Muscle layer of colon (tissue), 2 donors: Measurements from ENCODE around the gene SUFU.

ENCODE experiments used
- H3K27ac ChIP-seq: one replicate; pipeline ENCODE4 v1.7.0; 2013; ENCODE audit warnings: low read depth, mild to moderate bottlenecking, low read length, moderate library complexity
- H3K27me3 ChIP-seq, 2 donors: one replicate each; pipeline ENCODE4 v1.7.0; 2013; ENCODE audit warnings: low read length in 2 of 2, mild to moderate bottlenecking in 2 of 2; ENCODE audit not compliant: insufficient read depth in 2 of 2, control insufficient read depth in 1 of 2
- H3K36me3 ChIP-seq: one replicate; pipeline ENCODE4 v1.7.0; 2013; ENCODE audit warnings: mild to moderate bottlenecking, low read length; ENCODE audit not compliant: insufficient read depth
- H3K4me1 ChIP-seq: one replicate; pipeline ENCODE4 v1.7.0; 2013; ENCODE audit warnings: mild to moderate bottlenecking, low read length; ENCODE audit not compliant: insufficient read depth
- H3K4me3 ChIP-seq, 2 donors: one replicate each; pipeline ENCODE4 v1.7.0; 2013; ENCODE audit warnings: low read length in 2 of 2, low read depth in 1 of 2, mild to moderate bottlenecking in 1 of 2, moderate library complexity in 1 of 2
- H3K9ac ChIP-seq: one replicate; pipeline ENCODE4 v1.7.0; 2013; ENCODE audit warnings: low read length
- H3K9me3 ChIP-seq: one replicate; pipeline ENCODE4 v1.7.0; 2013; ENCODE audit warnings: mild to moderate bottlenecking, low read length
- donor health status: abdominal sarcoma.
- donor health status: Adenocarcinoma of cecum.

Gene SUFU

DNA sequence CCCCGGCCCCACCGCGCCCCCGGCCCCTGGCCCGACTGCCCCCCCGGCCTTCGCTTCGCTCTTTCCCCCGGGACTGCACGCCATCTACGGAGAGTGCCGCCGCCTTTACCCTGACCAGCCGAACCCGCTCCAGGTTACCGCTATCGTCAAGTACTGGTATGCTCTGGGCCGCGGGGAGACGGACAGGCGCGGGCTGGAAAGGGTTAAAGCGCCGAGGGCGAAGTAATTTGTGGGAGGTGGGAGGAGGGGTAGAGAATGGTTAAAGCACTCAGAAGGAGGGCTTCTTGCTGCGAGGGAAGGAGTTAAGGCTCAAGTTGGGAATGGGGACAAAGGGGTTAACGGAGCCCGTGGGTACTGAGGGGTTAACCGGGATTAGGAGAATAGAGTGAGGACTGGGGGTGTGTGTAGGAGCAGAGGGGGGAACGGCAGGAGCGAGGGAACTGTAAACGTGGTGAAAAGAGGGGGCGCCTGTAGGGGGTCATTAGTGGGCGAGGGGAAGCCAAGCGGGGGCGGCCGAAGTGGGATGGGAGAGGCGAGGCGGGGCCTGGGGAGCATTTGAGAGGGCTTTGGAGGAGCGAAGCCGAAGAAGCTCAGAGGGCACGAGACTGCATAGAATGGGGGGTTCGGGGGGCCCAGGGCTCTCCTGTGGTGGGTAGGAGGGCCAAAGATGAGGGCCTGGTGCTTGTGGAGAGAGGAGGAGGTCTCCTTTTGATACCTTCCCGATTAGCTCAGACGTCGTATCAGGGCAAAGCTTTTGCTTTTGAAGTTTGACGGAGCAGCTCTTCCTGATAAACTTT is 605 bp downstream of the SUFU start:
- Histone ChIP-seq H3K27me3 (no peaks in the 10 kb centered on the region), H3K4me3 (peak overlapping the region; percentile 90 to 100), H3K9ac (peak overlapping the region; percentile 32), H3K36me3 (peaks cover 8% of the 10 kb centered on the region), H3K4me1 (peaks cover 25% of the 10 kb centered on the region), H3K27ac (peak overlapping the region; percentile 90), H3K9me3 (no peaks in the 10 kb centered on the region)

GRCh38 chr10:102504976-102505300 is 1.2 kb downstream of the SUFU start:
- Histone ChIP-seq H3K9ac (peak overlapping the region; percentile 32), H3K27ac (peak overlapping the region; percentile 90), H3K4me1 (peaks cover 25% of the 10 kb centered on the region), H3K36me3 (peaks cover 10% of the 10 kb centered on the region), H3K9me3 (no peaks in the 10 kb centered on the region), H3K27me3 (no peaks in the 10 kb centered on the region), H3K4me3 (peak overlapping the region; percentile 90 to 100)

- Histone ChIP-seq H3K9ac (no peak overlapping the region), H3K27me3 (no peaks in the 10 kb centered on the region), H3K9me3 (no peaks in the 10 kb centered on the region), H3K27ac (no peak overlapping the region), H3K4me3 (peak overlapping the region in 1 of 2 donors; percentile 100), H3K4me1 (peaks cover 24% of the 10 kb centered on the region), H3K36me3 (peaks cover 10% of the 10 kb centered on the region)
Measured at GRCh38 chr10:102505462-102506115, 1.8 kb downstream of the SUFU start.

GRCh38 chr10:102507521-102507920 is 3.7 kb downstream of the SUFU start:
- Histone ChIP-seq H3K9me3 (no peaks in the 10 kb centered on the region), H3K36me3 (peaks cover 13% of the 10 kb centered on the region), H3K4me3 (no peak overlapping the region), H3K27me3 (no peaks in the 10 kb centered on the region), H3K9ac (no peak overlapping the region), H3K4me1 (peaks cover 15% of the 10 kb centered on the region), H3K27ac (no peak overlapping the region)

- no peak overlapping the region for H3K4me3 ChIP-seq
- H3K36me3 ChIP-seq: peaks cover 16% of the 10 kb centered on the region
- no peaks in the 10 kb centered on the region for H3K27me3 ChIP-seq
- peaks cover 9% of the 10 kb centered on the region for H3K4me1 ChIP-seq
- H3K9ac ChIP-seq: no peak overlapping the region
- no peaks in the 10 kb centered on the region for H3K9me3 ChIP-seq
- H3K27ac ChIP-seq: no peak overlapping the region
Measured at GRCh38 chr10:102508506-102508905, 4.7 kb downstream of the SUFU start.

DNA sequence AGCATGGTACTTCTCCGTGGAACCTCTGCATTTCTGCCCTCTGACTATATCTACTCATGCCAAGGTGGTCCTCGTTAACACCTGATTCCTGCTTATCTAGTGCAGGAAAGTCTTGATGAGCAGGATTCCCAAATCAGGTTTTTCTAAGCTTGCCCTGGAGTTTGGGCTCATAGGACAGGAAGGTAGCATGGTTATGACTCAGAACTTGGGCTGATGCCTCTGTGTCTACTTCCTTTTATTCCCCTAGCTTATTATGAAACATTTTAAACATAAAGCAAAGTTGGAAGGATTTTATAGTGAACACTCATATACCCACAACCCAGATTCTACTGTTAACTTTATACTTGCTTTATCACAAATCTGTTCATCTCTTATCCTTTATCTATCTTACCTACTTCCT is 5.6 kb downstream of the SUFU start:
- no peak overlapping the region for H3K27ac ChIP-seq

DNA sequence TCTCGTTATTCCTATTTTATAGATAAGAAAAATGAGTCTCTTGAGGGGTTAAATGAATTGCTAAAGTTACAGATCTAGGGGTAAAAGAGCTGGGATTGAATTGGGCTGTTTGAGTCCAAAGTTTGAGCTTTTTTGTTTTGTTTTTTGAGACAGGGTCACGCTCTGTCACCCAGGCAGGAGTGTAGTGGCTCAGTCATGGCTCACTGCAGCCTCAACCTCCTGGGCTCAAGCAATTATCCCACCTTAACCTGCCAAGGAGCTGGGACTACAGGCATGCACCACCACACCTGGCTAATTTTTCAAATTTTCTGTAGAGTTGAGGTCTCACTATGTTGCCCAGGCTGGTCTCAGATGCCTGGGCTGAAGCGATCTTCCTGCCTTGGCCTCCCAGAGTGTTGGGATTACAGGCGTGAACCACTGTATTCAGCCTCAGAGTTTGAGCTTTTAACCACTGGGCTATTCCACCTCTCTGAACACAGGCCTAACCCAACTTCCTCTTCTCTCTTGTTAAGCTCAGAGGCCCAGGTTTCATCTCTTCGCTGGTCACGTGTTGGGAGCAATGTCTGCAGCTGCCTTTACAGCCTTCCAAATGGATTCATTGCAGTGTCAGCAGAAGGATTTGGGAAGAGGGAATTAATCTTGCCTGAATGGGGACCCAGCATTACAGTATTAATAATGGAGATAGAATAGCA is 8.0 kb downstream of the SUFU start:
- Histone ChIP-seq H3K9me3 (no peaks in the 10 kb centered on the region), H3K36me3 (peaks cover 20% of the 10 kb centered on the region), H3K4me3 (no peak overlapping the region), H3K9ac (no peak overlapping the region), H3K4me1 (no peaks in the 10 kb centered on the region), H3K27ac (no peak overlapping the region), H3K27me3 (no peaks in the 10 kb centered on the region)

More for the DNA sequence above, 5.6 kb downstream of the SUFU start:
- H3K36me3 ChIP-seq: peaks cover 20% of the 10 kb centered on the region
- H3K9me3 ChIP-seq: no peaks in the 10 kb centered on the region
- peaks cover 8% of the 10 kb centered on the region for H3K4me1 ChIP-seq
- H3K9ac ChIP-seq: no peak overlapping the region
- no peaks in the 10 kb centered on the region for H3K27me3 ChIP-seq
- no peak overlapping the region for H3K4me3 ChIP-seq

GRCh38 chr10:102514487-102515311 is 10.9 kb downstream of the SUFU start:
- no peaks in the 10 kb centered on the region for H3K27me3 ChIP-seq
- H3K4me1 ChIP-seq: no peaks in the 10 kb centered on the region
- H3K9ac ChIP-seq: no peak overlapping the region
- H3K4me3 ChIP-seq: no peak overlapping the region
- no peak overlapping the region for H3K27ac ChIP-seq
- no peaks in the 10 kb centered on the region for H3K9me3 ChIP-seq
- H3K36me3 ChIP-seq: peaks cover 14% of the 10 kb centered on the region

GRCh38 chr10:102515724-102516123 is 12.0 kb downstream of the SUFU start:
- no peaks in the 10 kb centered on the region for H3K9me3 ChIP-seq
- H3K4me1 ChIP-seq: no peaks in the 10 kb centered on the region
- peaks cover 14% of the 10 kb centered on the region for H3K36me3 ChIP-seq
- no peak overlapping the region for H3K9ac ChIP-seq
- H3K4me3 ChIP-seq: no peak overlapping the region
- no peaks in the 10 kb centered on the region for H3K27me3 ChIP-seq
- H3K27ac ChIP-seq: no peak overlapping the region

DNA sequence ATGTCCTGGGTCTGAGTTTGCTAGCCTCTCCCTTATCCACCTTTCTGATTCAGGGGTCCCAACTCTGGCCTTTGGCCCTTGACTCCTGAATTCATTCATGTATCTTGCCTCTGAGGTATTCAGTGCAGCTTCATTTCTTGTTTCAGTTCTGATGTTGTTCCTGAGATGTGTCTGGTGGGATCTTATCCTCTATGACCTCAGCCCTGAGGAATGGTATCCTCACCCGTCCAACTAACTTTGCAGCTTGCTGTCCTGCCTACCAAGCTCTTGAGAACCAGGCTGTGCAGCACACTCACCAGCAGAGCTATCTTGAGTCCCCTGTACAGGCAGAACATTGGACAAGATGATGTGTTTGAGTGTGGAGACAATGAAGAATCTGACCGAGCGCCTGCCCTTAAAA is 13.8 kb downstream of the SUFU start:
- Histone ChIP-seq H3K27me3 (no peaks in the 10 kb centered on the region), H3K27ac (no peak overlapping the region), H3K9ac (no peak overlapping the region), H3K9me3 (no peaks in the 10 kb centered on the region), H3K36me3 (peaks cover 11% of the 10 kb centered on the region), H3K4me1 (no peaks in the 10 kb centered on the region), H3K4me3 (no peak overlapping the region)

DNA sequence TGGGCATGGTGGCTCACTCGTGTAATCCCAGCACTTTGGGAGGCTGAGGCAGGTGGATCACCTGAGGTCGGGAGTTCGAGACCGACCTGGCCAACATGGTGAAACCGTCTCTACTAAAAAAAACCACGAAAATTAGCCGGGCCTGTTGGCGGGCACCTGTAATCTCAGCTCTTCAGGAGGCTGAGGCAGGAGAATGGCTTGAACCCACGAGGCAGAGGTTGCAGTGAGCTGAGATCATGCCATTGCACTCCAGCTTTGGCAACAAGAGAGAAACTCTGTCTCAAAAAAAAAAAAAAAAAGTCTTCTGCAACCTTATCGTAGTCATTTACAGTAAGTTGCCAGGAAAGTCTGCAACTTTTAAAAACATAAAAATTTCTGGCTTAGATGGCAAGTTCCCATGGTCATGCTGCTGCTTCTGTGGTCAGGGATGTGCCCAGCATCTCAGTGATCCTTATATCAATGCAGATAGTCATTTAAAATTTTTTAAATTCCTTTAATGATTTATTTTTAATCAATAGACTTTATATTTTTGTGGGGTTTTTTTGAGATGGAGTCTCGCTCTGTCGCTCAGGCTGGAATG is 15.6 kb downstream of the SUFU start:
- Histone ChIP-seq H3K27ac (no peak overlapping the region), H3K4me3 (no peak overlapping the region), H3K36me3 (peaks cover 4% of the 10 kb centered on the region), H3K4me1 (no peaks in the 10 kb centered on the region), H3K9me3 (no peaks in the 10 kb centered on the region), H3K9ac (no peak overlapping the region), H3K27me3 (no peaks in the 10 kb centered on the region)
